Dendritic cell treated with granulocyte-macrophage colony-stimulating factor and Interleukin-4, amounts not matched to agents 40 ng/mL and 50 ng/mL, for 4 days (primary cell): Measurements from ENCODE around the gene EYA2.

Experiments
- H3K27ac Mint-ChIP-seq: one replicate; pipeline ENCODE4 v1.8.0; 2022; ENCODE audit warnings: mild to moderate bottlenecking, mixed read lengths
- H3K27me3 Mint-ChIP-seq: one replicate; pipeline ENCODE4 v1.8.0; 2022; ENCODE audit warnings: mild to moderate bottlenecking, mixed read lengths
- H3K36me3 Mint-ChIP-seq: one replicate; pipeline ENCODE4 v1.8.0; 2022; ENCODE audit warnings: low read depth, mixed read lengths
- H3K4me1 Mint-ChIP-seq: one replicate; pipeline ENCODE4 v1.8.0; 2022; ENCODE audit warnings: low read depth, mixed read lengths
- H3K4me3 Mint-ChIP-seq: one replicate; pipeline ENCODE4 v1.8.0; 2022; ENCODE audit warnings: mild to moderate bottlenecking, moderate library complexity, mixed read lengths
- H3K9me3 Mint-ChIP-seq: one replicate; pipeline ENCODE4 v1.8.0; 2022; ENCODE audit warnings: mixed read lengths
- intact Hi-C: fragments of 100-400 bp; cut with micrococcal nuclease; formaldehyde crosslinking; loops from one replicate; pipeline ENCODE4 v1.15.0; 2022

The EYA2 gene

GRCh38 chr20:46943861-46944591 lies 49.4 kb downstream of the EYA2 start:
- no peak overlapping the region for H3K4me3 Mint-ChIP-seq
- no peaks in the 10 kb centered on the region for H3K36me3 Mint-ChIP-seq

GRCh38 chr20:46945465-46945864 lies 50.8 kb downstream of the EYA2 start:
- Mint-ChIP-seq H3K36me3 (no peaks in the 10 kb centered on the region), H3K4me1 (no peaks in the 10 kb centered on the region), H3K27ac (no peak overlapping the region), H3K4me3 (no peak overlapping the region), H3K9me3 (no peaks in the 10 kb centered on the region), H3K27me3 (peaks cover 2% of the 10 kb centered on the region)
- intact Hi-C loops: no loop called here

More at GRCh38 chr20:46943861-46944591, 49.4 kb downstream of the EYA2 start:
- intact Hi-C loops: no loop called here
- Mint-ChIP-seq H3K27me3 (peaks cover 2% of the 10 kb centered on the region), H3K27ac (no peak overlapping the region), H3K9me3 (no peaks in the 10 kb centered on the region), H3K4me1 (peaks cover 3% of the 10 kb centered on the region)

- Mint-ChIP-seq H3K4me1 (no peaks in the 10 kb centered on the region), H3K4me3 (no peak overlapping the region), H3K36me3 (no peaks in the 10 kb centered on the region), H3K27me3 (peaks cover 4% of the 10 kb centered on the region), H3K27ac (no peak overlapping the region), H3K9me3 (no peaks in the 10 kb centered on the region)
- intact Hi-C loops: no loop called here
Observed at GRCh38 chr20:46946181-46946624, 51.6 kb downstream of the EYA2 start.

GRCh38 chr20:46946796-46947195 lies 52.2 kb downstream of the EYA2 start:
- intact Hi-C loops: no loop called here
- Mint-ChIP-seq H3K27me3 (peaks cover 4% of the 10 kb centered on the region), H3K4me3 (no peak overlapping the region), H3K4me1 (no peaks in the 10 kb centered on the region), H3K27ac (no peak overlapping the region), H3K36me3 (no peaks in the 10 kb centered on the region), H3K9me3 (no peaks in the 10 kb centered on the region)

- H3K4me3 Mint-ChIP-seq: no peak overlapping the region
- intact Hi-C loops: no loop called here
- H3K27me3 Mint-ChIP-seq: peaks cover 4% of the 10 kb centered on the region
- no peaks in the 10 kb centered on the region for H3K9me3 Mint-ChIP-seq
- H3K4me1 Mint-ChIP-seq: no peaks in the 10 kb centered on the region
- H3K36me3 Mint-ChIP-seq: no peaks in the 10 kb centered on the region
- no peak overlapping the region for H3K27ac Mint-ChIP-seq
Observed at GRCh38 chr20:46948081-46948480, 53.4 kb downstream of the EYA2 start.

- intact Hi-C loops: no loop called here
- Mint-ChIP-seq H3K4me1 (no peaks in the 10 kb centered on the region), H3K27ac (no peak overlapping the region), H3K36me3 (no peaks in the 10 kb centered on the region), H3K4me3 (no peak overlapping the region), H3K9me3 (peaks cover 4% of the 10 kb centered on the region), H3K27me3 (peaks cover 7% of the 10 kb centered on the region)
Observed at GRCh38 chr20:46951405-46951804, 56.8 kb downstream of the EYA2 start.

GRCh38 chr20:46951840-46952497 lies 57.3 kb downstream of the EYA2 start:
- intact Hi-C loops: no loop called here
- H3K9me3 Mint-ChIP-seq: peaks cover 7% of the 10 kb centered on the region
- H3K27me3 Mint-ChIP-seq: peaks cover 7% of the 10 kb centered on the region
- no peaks in the 10 kb centered on the region for H3K4me1 Mint-ChIP-seq
- H3K36me3 Mint-ChIP-seq: no peaks in the 10 kb centered on the region
- no peak overlapping the region for H3K27ac Mint-ChIP-seq
- H3K4me3 Mint-ChIP-seq: no peak overlapping the region

- H3K4me1 Mint-ChIP-seq: no peaks in the 10 kb centered on the region
- H3K9me3 Mint-ChIP-seq: peaks cover 7% of the 10 kb centered on the region
- peaks cover 8% of the 10 kb centered on the region for H3K27me3 Mint-ChIP-seq
- intact Hi-C loops: no loop called here
- H3K4me3 Mint-ChIP-seq: no peak overlapping the region
- no peak overlapping the region for H3K27ac Mint-ChIP-seq
- no peaks in the 10 kb centered on the region for H3K36me3 Mint-ChIP-seq
Observed at GRCh38 chr20:46953596-46953995, 59.0 kb downstream of the EYA2 start.

GRCh38 chr20:46954490-46955038 lies 59.9 kb downstream of the EYA2 start:
- no peak overlapping the region for H3K27ac Mint-ChIP-seq
- H3K36me3 Mint-ChIP-seq: no peaks in the 10 kb centered on the region
- H3K27me3 Mint-ChIP-seq: peaks cover 8% of the 10 kb centered on the region
- H3K4me1 Mint-ChIP-seq: no peaks in the 10 kb centered on the region
- intact Hi-C loops: no loop called here
- H3K4me3 Mint-ChIP-seq: no peak overlapping the region
- H3K9me3 Mint-ChIP-seq: peaks cover 7% of the 10 kb centered on the region

GRCh38 chr20:46955601-46956556 lies 61.2 kb downstream of the EYA2 start:
- H3K27me3 Mint-ChIP-seq: peaks cover 8% of the 10 kb centered on the region
- H3K9me3 Mint-ChIP-seq: peaks cover 7% of the 10 kb centered on the region
- H3K36me3 Mint-ChIP-seq: no peaks in the 10 kb centered on the region
- no peak overlapping the region for H3K4me3 Mint-ChIP-seq
- intact Hi-C loops: no loop called here
- no peak overlapping the region for H3K27ac Mint-ChIP-seq
- no peaks in the 10 kb centered on the region for H3K4me1 Mint-ChIP-seq

GRCh38 chr20:46959081-46959692 lies 64.5 kb downstream of the EYA2 start:
- peaks cover 7% of the 10 kb centered on the region for H3K9me3 Mint-ChIP-seq
- no peaks in the 10 kb centered on the region for H3K4me1 Mint-ChIP-seq
- no peak overlapping the region for H3K4me3 Mint-ChIP-seq
- no peaks in the 10 kb centered on the region for H3K36me3 Mint-ChIP-seq
- intact Hi-C loops: no loop called here
- no peak overlapping the region for H3K27ac Mint-ChIP-seq
- H3K27me3 Mint-ChIP-seq: peaks cover 8% of the 10 kb centered on the region

- Mint-ChIP-seq H3K27me3 (peaks cover 8% of the 10 kb centered on the region), H3K9me3 (peaks cover 7% of the 10 kb centered on the region), H3K27ac (no peak overlapping the region), H3K4me3 (no peak overlapping the region), H3K36me3 (no peaks in the 10 kb centered on the region), H3K4me1 (no peaks in the 10 kb centered on the region)
- intact Hi-C loops: no loop called here
Observed at GRCh38 chr20:46959821-46960220, 65.2 kb downstream of the EYA2 start.

GRCh38 chr20:46960536-46960935 lies 65.9 kb downstream of the EYA2 start:
- intact Hi-C loops: no loop called here
- no peak overlapping the region for H3K4me3 Mint-ChIP-seq
- no peak overlapping the region for H3K27ac Mint-ChIP-seq
- H3K9me3 Mint-ChIP-seq: peaks cover 7% of the 10 kb centered on the region
- no peaks in the 10 kb centered on the region for H3K36me3 Mint-ChIP-seq
- peaks cover 8% of the 10 kb centered on the region for H3K27me3 Mint-ChIP-seq
- H3K4me1 Mint-ChIP-seq: no peaks in the 10 kb centered on the region
